ENCODE results near the gene FKTN.

- TF ChIP-seq POLR2A (IDR thresholded peaks at IDR 0.05): no peak
- TF ChIP-seq, protein P1, sequence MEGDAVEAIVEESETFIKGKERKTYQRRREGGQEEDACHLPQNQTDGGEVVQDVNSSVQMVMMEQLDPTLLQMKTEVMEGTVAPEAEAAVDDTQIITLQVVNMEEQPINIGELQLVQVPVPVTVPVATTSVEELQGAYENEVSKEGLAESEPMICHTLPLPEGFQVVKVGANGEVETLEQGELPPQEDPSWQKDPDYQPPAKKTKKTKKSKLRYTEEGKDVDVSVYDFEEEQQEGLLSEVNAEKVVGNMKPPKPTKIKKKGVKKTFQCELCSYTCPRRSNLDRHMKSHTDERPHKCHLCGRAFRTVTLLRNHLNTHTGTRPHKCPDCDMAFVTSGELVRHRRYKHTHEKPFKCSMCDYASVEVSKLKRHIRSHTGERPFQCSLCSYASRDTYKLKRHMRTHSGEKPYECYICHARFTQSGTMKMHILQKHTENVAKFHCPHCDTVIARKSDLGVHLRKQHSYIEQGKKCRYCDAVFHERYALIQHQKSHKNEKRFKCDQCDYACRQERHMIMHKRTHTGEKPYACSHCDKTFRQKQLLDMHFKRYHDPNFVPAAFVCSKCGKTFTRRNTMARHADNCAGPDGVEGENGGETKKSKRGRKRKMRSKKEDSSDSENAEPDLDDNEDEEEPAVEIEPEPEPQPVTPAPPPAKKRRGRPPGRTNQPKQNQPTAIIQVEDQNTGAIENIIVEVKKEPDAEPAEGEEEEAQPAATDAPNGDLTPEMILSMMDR (IDR thresholded peaks at IDR 0.05): no peak
Measured at GRCh38 chr9:105515811-105516413, 42.0 kb upstream of the FKTN start.
